Stimulated activated CD4-positive, alpha-beta T cell treated with anti-CD3 and anti-CD28 coated beads, Interleukin-12 subunit alpha, Interleukin-12 subunit beta, amount 100 ng/mL, for 48 hours (primary cell): Measurements from ENCODE around the gene ST6GALNAC3.
"Not testable (repeated sequence)": the region's sequence is repeated elsewhere in the genome, so short reads cannot be mapped to it uniquely, and the experiment has no call there.

ENCODE experiments used
- DNase-seq, 3 donors: peaks; one replicate each; pipeline ENCODE4 v3.0.0-alpha.2; 2020; ENCODE audit warnings: low read depth in 2 of 3, low spot score in 1 of 3

The ST6GALNAC3 gene

DNA sequence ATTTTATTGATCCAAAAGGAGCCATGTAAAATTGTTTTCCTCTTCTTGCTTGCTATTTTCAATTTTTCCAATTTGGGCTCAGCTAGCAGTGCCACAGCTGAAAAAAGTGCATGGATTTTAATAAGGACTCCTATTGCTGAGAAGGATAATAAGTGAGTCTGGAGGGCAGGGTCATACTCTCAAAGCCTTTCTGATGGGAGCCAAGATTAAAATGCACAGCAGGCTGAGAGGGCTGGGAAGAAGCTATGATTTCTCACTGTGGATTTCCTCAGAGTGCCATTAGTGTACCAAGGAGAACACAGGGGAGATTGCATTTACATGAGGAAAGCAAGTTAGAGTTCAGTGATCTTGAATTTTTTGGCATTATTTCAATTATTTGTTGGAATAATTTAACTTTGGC is 261.3 kb downstream of the ST6GALNAC3 start:
- DNase-seq, result no peak

DNA sequence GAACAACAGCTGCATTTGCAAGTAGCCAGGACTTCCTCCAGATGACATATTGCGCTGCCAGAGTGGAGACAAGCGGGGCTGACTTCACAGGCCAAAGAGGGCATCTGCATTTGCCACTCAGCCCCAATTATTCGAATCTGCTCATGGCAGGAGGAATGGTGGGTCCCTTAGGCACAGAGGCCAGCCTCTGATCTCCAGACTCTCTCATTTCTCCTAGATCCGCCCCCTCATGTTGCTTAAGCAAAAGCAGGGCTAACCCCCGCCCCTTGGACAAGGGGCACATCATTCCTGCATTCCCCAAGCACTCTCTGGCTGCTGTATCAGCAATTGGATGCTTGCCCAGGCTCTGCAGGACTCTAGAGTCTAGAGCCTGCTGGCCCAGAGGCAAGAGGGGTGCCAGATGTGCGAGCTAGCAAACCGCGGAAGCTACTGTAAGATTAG is 262.4 kb downstream of the ST6GALNAC3 start:
- DNase-seq, result no peak

DNA sequence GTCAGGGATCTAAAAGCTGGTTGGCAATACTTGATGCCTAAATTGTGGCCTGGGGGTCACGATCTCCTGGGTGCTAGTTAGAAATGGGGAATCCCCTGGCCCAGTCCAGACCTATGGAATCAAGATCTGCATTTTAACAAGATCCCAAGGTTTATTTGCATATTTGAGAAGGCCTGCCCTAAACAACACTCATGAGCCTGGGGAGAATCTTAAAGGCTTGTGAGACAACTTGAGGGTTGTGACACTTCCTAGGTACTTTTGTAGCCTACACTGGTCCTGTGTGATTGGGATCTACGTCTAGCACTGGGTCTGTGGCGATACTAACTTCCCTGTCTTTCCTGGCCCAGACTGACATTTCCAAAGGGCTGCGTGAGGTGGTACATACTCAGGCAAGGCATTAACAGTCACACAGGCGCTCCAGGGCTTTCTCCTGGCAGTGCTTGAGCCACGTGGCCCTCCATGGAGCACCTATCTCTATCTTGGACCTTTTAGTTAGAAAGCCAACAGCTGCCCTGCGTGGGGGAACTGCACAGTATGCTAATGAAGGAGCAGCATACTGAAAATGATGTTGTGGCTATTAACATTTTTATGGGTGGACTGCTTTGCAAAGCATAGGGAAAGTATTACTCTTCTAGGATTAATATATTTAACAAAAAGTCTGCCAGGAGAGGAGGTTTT is 263.1 kb downstream of the ST6GALNAC3 start:
- DNase-seq, result no peak

DNA sequence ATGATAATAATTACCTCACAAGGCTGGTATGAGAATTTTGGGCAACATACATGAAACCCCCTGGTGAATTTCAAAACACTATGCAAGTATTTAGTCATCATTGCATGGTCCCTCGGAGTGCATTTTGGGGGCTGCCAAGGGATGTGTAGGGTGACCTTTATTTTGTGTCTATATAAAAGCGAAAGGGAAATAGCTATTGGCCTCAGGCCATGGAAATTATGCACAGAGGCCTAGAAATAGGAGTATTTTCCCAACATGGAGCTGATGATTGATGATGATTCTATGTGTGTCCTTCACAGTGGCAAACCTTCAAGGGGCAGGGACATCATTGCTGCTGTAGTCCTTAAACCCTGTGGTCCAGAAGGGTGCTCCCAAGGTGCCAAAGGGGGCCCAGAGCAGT is 265.5 kb downstream of the ST6GALNAC3 start:
- no peak for DNase-seq

DNA sequence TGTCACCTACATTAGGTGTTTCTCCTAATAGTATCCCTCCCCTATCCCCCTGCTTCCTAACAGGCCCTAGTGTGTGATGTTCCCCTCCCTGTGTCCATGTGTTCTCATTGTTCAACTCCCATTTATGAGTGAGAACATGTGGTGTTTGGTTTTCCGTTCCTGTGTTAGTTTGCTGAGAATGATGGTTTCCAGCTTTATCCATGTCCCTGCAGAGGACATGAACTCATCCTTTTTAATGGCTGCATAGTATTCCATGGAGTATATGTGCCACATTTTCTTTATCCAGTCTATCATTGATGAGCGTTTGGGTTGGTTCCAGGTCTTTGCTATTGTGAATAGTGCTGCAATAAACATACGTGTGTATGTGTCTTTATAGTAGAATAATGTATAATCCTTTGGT is 267.3 kb downstream of the ST6GALNAC3 start:
- DNase-seq, result not testable (repeated sequence)

DNA sequence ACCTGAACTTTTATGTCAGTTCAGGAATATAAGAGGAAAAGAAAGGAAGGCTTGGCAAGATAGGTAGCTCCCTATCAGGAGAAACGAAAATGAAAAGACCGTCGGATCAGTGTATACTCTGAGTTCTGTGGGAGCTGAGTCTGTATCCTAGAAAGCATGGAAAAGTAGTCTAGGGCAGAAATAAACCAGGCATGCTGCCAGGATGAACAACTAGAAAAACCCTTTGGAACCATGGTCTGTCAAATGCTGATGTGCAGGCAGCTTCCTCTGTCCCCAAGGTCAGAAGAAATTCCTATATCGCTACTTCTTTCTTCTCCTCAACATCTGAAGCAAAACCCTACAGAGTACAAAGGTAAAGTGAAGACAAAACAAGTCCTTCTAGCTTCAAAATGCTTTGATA is 268.8 kb downstream of the ST6GALNAC3 start:
- DNase-seq, result no peak

DNA sequence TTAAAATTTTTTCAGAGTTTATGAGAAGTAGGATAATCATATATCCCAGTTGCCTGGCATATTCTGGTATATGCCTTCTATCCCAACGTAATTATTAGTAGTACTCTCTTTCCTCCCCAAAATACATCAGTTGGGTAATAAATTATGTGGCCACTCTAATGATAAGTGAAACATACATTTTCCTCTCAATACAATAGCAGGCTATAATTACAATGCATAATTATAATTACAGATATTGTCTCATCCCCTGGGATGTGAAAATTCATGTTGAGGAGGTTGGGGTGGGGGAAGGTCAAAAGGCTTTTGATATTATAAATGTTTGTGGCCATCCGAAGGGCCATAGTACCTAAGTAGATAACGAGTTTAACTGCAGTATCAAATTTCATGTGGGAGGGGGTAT is 277.1 kb downstream of the ST6GALNAC3 start:
- DNase-seq, result no peak

DNA sequence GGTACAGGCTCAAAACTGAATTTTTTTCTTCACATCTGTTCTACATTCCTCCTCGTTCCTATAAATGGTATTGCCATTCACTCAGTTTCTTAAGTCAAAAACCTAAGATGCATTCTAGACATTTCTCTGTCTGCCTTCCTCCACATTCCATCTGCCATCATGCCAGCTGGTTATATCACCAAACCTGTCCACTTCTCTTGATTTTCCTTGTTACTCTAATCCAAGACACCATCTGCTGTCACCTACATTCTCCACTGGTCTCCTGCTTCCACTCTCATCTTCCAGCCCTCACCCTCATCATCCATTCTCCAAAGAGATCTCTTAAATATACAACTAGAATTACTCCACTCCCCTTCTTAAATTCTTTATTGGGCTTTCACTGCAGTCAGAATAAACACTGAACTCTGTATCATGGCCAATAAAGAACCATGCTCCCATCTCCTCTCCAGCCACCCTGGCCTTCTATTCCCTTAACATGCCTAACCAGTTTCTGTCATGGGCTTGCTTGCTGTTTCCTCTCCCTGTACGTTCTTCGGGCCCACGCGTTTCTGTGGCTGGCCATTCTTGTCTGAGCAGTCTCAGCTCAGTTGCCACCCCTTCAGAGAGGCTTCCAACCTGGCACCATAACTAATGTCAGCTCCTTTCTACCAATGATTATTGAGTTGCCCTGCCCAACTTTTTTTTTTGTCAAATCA is 278.3 kb downstream of the ST6GALNAC3 start:
- DNase-seq, result no peak

DNA sequence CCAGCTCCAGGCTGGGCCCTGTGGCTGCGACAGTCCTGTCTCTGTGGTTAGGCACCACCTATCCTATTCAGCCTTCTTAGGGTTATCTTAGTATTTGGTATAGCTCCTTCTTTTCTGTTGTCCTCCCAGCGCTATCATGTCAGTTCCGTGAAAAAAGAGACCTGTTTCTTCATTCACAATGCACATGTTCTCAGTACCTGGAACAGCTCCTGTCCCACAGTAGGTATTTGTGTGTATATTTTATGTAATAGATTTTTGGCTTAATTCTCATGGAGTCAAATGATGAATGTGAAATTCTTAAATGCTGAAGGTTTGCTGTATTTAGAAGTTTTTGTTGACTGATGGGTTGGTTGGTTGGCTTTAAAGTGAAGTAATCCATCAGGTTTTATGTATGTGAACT is 279.7 kb downstream of the ST6GALNAC3 start:
- no peak for DNase-seq

DNA sequence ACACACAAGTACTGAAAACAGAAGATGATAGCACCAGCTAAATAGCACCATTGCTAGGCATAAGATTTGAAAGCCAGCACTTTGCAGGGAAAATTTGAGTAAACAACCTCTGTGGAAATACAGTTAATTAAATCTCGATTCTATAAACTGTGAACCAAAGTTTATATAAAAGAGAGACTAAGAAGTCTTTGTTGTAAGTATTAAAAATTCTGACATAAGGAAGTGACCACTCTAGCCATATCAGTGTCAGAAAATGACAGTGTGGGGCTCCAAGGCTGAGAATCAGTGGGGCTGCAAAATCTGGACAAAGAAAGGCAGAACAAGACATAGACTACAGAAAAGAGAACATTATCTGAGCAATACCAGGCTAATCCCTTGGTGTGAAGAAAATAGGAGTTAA is 292.2 kb downstream of the ST6GALNAC3 start:
- no peak for DNase-seq

DNA sequence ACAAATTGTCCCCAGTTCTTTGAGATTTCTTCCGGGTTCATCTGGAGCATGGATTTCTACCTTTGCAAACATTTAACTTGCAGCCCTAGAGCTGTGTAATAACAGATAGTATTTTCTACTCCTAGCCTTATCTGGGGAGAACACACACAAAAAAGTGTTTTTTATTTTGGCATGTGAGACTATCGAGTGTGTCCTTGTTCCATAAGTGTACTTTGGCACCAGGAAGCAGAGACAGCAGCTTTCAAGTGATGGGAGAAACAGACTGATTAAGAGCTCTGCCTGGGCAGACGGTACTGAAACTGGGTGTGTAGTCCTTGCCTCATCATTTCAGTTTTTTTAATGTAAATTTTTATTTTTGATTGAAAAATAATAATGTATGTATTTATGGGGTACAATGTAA is 297.4 kb downstream of the ST6GALNAC3 start:
- DNase-seq, result no peak

DNA sequence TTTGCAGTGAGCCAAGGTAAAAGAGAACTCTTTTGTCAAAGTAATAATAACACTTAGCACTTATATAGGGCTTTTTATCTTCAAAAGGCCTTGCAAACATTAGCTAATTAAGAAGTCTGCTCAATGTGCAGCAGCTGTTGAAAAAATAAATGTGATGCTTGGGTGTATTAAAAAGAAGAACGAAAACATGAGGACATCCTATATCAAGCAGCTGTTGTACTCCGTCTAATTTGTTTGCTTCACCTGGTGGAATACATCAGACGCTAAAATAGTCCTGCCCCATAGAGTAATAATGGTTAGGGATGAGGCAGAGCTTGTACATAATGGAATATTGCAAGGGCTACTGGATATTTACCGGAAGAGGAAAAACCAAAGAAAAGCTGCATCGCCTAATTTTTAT is 299.5 kb downstream of the ST6GALNAC3 start:
- DNase-seq, result no peak

DNA sequence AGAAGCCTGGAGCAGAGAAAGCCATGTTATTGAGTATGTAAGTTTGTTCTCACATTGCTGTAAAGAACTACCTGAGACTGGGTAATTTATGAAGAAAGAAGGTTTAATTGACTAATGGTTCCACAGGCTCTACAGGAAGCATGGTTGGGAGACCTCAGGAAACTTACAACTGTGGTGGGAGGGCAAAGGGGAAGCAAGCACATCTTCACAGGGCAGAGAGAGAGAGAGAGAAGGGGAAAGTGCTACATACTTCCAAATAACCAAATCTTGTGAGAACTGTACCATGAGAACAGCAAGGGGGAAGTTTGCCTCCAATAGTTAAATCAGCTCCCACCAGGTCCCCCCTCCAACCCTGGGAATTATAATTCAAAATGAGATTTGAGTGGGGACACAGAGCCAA is 302.7 kb downstream of the ST6GALNAC3 start:
- DNase-seq, result no peak

DNA sequence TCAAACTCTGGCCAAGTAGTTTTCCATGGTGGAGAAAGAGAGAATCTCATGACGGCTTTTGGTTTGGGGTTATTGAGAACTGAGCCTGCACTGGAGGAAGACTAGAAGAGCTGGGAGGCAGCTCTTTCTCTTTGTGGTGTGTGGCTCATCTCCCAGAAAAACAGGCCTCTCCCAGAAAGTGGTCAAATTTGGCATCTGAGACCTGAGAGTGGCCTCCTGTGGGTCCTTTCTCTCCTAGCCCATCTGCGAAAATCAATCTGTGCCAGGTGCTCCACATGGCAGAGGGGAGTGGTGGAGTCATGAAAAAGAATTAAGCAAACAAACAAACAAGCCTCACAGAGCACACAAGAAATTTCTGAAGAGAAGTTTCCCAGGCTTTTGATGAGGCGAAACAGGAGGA is 305.0 kb downstream of the ST6GALNAC3 start:
- no peak for DNase-seq

DNA sequence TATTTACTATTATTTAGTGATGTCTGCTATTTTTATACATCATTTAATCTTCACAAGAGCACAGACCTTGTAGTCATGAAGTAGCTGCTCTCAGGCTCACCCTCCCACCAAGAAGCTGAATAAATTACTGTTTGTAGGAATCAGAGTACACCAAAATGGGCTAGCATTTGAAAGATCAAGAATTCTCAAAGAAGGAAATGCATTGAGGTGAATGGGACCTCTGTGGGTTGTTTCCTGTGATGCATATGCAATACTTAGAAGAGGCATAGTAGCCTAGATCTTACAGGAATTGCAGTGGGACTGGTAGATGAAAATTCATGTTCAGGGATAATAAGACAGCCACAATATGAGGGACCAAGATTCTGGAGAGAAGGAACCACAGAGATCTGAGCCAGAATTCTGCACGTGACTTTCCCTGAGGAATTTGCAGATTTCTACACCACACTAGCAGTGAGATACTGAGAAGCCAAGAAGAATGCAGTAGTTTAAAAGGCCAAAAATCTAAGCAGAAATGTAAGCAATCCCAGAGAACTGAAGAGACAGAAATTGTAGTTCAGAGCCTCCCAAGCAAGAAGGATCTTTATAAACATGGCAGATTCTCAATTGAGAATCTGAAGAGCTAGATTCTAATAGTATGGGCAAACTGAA is 307.0 kb downstream of the ST6GALNAC3 start:
- no peak for DNase-seq

DNA sequence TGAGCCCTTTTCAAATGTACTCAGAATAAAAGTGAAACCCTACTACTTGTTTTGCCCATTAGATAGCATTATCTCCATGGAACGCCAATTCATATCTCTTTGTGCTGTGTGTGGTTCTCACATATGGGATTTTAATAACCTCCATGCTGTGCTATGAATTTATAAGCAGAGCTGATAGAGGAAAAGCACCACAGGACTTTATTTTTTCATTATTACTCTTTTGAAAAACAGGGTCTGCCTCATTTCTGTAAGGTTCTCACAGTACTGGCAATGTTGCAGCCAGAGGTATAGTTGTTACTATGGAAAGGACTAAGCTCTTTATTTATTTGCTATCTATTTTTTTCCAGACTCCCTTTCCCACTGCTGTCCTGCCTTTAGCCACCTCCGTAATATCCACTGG is 313.7 kb downstream of the ST6GALNAC3 start:
- DNase-seq, result no peak

DNA sequence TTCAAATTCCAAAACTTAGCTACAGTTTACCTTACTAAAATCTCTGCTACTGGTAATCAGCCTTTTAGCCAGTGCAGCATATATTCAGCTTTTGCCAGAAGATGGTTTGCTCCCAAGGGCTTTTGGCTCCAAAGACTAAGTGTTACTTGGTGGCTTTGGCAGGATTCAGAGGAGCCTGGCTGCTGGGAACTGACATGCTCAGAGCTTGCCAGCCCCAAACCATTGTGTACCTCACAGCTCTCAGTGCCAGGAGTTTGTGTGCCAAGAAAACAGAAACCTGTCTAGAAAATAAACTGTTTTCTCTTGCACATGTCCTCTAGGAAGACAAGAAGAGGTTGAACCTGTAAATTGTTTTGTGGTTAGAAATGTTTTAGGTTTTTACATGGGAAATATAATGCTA is 315.9 kb downstream of the ST6GALNAC3 start:
- no peak for DNase-seq

DNA sequence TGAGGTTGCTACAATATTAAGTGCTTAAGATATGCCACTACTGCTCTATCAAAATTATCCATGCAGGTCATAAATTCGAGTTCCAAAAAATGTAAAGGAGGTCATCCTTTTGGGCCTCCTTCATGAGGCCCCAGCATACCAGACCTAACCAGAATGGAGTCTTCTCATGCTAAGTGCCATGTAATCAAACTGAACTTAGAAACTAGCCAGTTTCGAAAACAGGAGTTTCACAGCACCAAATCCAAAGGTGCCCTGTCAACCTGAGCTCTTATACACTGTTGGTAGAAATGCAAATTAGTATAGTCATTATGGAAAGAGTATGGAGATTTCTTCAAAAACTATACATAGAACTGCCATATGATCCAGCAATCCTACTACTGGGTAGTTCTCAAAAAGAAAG is 320.5 kb downstream of the ST6GALNAC3 start:
- DNase-seq, result no peak

DNA sequence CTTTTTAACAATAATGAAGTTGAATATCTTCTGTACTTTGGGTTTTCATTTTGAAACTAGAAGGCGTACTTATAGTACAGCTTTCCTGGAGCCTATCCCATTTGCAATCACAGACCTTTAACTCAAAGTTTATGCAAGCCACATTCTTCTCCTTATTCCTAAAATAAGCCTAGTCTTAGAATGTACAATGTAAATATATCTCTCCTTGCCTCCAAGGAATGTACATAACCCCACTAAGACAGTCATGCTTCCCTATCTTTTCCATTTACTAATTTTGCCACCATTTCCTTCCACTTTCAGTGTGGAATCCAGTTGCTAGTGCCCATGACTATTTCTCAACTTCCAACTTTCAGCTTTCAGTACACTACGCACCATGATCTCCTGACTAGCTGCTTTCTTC is 327.6 kb downstream of the ST6GALNAC3 start:
- DNase-seq, result no peak

DNA sequence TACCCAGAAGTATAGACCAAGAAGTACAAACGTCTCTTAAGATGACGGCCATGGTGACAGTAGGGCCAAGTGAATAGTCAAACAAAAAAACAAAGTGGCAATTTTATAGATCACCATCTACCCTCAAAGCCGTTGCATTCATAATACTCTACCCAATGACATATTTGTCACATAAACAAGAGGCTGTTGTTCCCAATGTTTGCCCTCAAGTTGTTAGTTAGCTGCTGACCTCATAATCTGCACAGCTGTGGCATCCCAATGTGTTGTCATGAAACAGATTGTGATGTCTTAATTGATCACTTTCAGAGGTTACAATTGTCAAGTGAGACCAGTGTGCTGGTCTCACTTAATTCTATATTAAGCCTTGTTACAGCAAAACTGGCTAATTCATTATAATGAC is 333.8 kb downstream of the ST6GALNAC3 start:
- no peak for DNase-seq

DNA sequence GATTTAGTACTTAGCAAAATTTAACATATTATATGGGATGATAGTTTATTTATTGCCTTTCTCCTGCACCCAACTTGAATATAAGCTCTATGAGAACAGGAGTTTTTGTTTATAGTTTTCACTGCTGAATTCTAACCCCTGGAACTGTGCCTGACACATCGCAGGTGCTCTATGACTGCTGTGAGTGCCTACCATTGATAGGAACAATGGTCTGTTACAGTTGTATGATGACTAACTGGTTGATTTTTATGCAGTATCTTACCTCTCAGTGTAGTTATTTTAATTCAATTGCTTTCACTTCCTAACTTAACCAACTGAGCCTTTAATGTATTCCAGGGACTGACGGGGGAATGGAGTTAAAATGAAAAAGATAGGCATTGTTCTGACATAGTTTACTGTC is 336.0 kb downstream of the ST6GALNAC3 start:
- no peak for DNase-seq

DNA sequence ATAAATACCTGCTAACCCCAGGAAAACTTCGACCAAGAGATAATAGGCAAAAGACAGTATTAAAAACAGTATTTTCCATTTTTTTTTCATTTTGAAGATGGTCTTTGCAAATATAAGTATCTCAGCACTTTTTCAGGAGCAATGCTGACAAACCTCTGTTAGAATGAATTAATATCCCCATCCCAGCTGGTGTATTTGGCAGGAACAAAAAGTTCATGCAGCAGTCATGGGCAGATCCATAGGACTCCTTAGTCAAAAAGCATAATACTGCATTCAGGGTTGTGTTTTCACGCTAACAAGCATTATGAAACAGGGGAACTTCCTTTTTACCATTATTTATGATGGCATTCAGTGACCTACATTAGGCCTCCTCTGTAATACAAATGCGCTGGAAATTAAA is 344.0 kb downstream of the ST6GALNAC3 start:
- DNase-seq, result no peak

DNA sequence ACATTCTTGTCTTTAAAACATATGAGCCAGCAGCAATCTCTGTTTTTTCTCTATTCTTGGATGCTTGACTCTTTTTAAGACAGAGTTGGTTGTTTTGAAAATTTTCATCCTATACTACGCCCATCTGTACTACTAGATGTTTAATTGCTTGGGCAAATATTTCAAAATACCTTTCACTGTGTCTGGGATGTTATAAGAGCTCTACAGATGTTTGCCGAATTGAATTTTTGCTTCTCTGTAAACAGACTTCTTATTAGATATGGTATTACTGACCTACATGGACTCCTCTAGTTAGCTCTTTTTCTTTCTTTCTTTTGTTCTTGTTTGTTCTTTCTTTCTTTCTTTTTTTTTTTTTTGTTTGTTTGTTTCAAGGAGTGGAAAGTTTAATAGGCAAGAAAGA is 345.1 kb downstream of the ST6GALNAC3 start:
- no peak for DNase-seq
